Breast epithelium (tissue), 3 donors: ENCODE results near the gene ASXL2.

Experiments used
- POLR2A ChIP-seq: fragments of 450-650 bp; IDR thresholded peaks from one replicate; pipeline ENCODE4 v1.6.1; 2016; ENCODE audit warnings: antibody characterized with exemption, mild to moderate bottlenecking, moderate library complexity
- TF ChIP-seq, protein P1 (sequence below), 3 donors: fragments of 450-650 bp; IDR thresholded peaks; one replicate each; pipeline ENCODE4 v1.5.1; 2016 to 2017; ENCODE audit warnings: antibody characterized with exemption in 3 of 3, mild to moderate bottlenecking in 3 of 3, moderate library complexity in 3 of 3

DNA sequence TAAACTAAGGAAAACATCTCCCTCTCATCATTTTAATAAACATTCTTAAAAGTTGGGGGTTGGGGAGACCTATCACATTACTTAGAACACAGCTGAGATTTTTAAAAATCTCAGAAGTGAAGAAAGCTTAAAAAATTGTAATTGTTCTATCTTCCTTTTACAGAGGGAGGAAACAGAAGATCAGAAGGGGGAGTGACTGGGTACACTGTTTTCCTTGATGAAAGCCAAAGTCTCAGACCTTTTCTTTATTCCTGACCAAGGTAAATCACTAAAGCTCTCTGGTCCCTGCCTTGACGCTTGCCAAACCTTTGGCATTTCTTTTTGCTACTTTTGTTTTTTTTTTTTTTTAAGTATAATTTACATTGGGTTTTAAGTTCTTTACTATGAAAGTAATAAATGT lies 119.9 kb downstream of the ASXL2 start:
- TF ChIP-seq, protein P1, sequence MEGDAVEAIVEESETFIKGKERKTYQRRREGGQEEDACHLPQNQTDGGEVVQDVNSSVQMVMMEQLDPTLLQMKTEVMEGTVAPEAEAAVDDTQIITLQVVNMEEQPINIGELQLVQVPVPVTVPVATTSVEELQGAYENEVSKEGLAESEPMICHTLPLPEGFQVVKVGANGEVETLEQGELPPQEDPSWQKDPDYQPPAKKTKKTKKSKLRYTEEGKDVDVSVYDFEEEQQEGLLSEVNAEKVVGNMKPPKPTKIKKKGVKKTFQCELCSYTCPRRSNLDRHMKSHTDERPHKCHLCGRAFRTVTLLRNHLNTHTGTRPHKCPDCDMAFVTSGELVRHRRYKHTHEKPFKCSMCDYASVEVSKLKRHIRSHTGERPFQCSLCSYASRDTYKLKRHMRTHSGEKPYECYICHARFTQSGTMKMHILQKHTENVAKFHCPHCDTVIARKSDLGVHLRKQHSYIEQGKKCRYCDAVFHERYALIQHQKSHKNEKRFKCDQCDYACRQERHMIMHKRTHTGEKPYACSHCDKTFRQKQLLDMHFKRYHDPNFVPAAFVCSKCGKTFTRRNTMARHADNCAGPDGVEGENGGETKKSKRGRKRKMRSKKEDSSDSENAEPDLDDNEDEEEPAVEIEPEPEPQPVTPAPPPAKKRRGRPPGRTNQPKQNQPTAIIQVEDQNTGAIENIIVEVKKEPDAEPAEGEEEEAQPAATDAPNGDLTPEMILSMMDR (IDR thresholded peaks at IDR 0.05), result no peak
- no peak for TF ChIP-seq POLR2A
